Effector memory CD8-positive, alpha-beta T cell (primary cell): ENCODE data around the gene SYNE2.

Experiments
- ATAC-seq: fragments of 150-1000 bp; cut with Tn5 transposase; replicated peaks from 2 replicates; pipeline ENCODE4 v1.10.0; 2021; ENCODE audit warnings: mild to moderate bottlenecking, moderate library complexity
- DNase-seq, 3 experiments: peaks; one replicate each; pipeline ENCODE4 v3.0.0; 2021
- H3K27ac Mint-ChIP-seq, 2 donors: one replicate each; pipeline ENCODE4 v1.8.0; 2022; ENCODE audit warnings: mild to moderate bottlenecking in 2 of 2, mixed read lengths in 2 of 2, moderate library complexity in 2 of 2
- H3K27me3 Mint-ChIP-seq, 2 donors: one replicate each; pipeline ENCODE4 v1.8.0; 2022; ENCODE audit warnings: mixed read lengths in 2 of 2
- H3K36me3 Mint-ChIP-seq: one replicate; pipeline ENCODE4 v1.8.0; 2022; ENCODE audit warnings: mild to moderate bottlenecking, moderate library complexity, mixed read lengths; ENCODE audit not compliant: insufficient read depth
- H3K4me1 Mint-ChIP-seq, 2 donors: one replicate each; pipeline ENCODE4 v1.8.0; 2022; ENCODE audit warnings: low read depth in 2 of 2, mixed read lengths in 2 of 2
- H3K4me3 Mint-ChIP-seq, 2 donors: one replicate each; pipeline ENCODE4 v1.8.0; 2022; ENCODE audit warnings: mild to moderate bottlenecking in 2 of 2, mixed read lengths in 2 of 2, moderate library complexity in 2 of 2
- H3K9me3 Mint-ChIP-seq, 2 donors: one replicate each; pipeline ENCODE4 v1.8.0; 2022; ENCODE audit warnings: mixed read lengths in 2 of 2

SYNE2 gene

GRCh38 chr14:64045091-64045490 is 192.3 kb downstream of the SYNE2 start:
- H3K36me3 Mint-ChIP-seq: peaks cover 41% of the 10 kb centered on the region
- no peak overlapping the region for H3K4me3 Mint-ChIP-seq
- peaks cover 7 to 9% of the 10 kb centered on the region in 2 donors for H3K4me1 Mint-ChIP-seq
- peaks cover 0 to 11% of the 10 kb centered on the region in 2 donors for H3K9me3 Mint-ChIP-seq
- no peak for ATAC-seq
- H3K27ac Mint-ChIP-seq: peak overlapping the region in 1 of 2 donors; percentile 13
- no peak for DNase-seq
- H3K27me3 Mint-ChIP-seq: no peaks in the 10 kb centered on the region

GRCh38 chr14:64049616-64050381 is 197.0 kb downstream of the SYNE2 start:
- ATAC-seq: no peak
- Mint-ChIP-seq H3K27ac (no peak overlapping the region), H3K4me1 (peaks cover 4 to 5% of the 10 kb centered on the region in 2 donors), H3K9me3 (no peaks in the 10 kb centered on the region), H3K36me3 (peaks cover 72% of the 10 kb centered on the region), H3K27me3 (no peaks in the 10 kb centered on the region), H3K4me3 (no peak overlapping the region)
- no peak for DNase-seq

GRCh38 chr14:64053694-64054669 is 201.2 kb downstream of the SYNE2 start:
- ATAC-seq (no peak), DNase-seq (no peak)
- no peak overlapping the region for H3K4me3 Mint-ChIP-seq
- no peaks in the 10 kb centered on the region for H3K27me3 Mint-ChIP-seq
- no peaks in the 10 kb centered on the region for H3K9me3 Mint-ChIP-seq
- peak overlapping the region in 1 of 2 donors; percentile 79 for H3K27ac Mint-ChIP-seq
- peaks cover 74% of the 10 kb centered on the region for H3K36me3 Mint-ChIP-seq
- peaks cover 7 to 14% of the 10 kb centered on the region in 2 donors for H3K4me1 Mint-ChIP-seq

- Mint-ChIP-seq H3K9me3 (no peaks in the 10 kb centered on the region), H3K27ac (peak overlapping the region; percentile 50 to 89), H3K36me3 (peaks cover 55% of the 10 kb centered on the region), H3K27me3 (no peaks in the 10 kb centered on the region), H3K4me3 (no peak overlapping the region), H3K4me1 (peaks cover 20 to 25% of the 10 kb centered on the region in 2 donors)
- ATAC-seq: no peak
- DNase-seq: no peak
Observed at GRCh38 chr14:64059454-64060198, 206.8 kb downstream of the SYNE2 start.

- Mint-ChIP-seq H3K9me3 (no peaks in the 10 kb centered on the region), H3K36me3 (peaks cover 56% of the 10 kb centered on the region), H3K27ac (peak overlapping the region in 1 of 2 donors; percentile 89), H3K27me3 (no peaks in the 10 kb centered on the region), H3K4me3 (no peak overlapping the region), H3K4me1 (peaks cover 20 to 25% of the 10 kb centered on the region in 2 donors)
- DNase-seq: no peak
- no peak for ATAC-seq
Observed at GRCh38 chr14:64060199-64060545, 207.4 kb downstream of the SYNE2 start.

- no peak overlapping the region for H3K4me3 Mint-ChIP-seq
- no peaks in the 10 kb centered on the region for H3K27me3 Mint-ChIP-seq
- peak overlapping the region in 1 of 2 donors; percentile 82 for H3K27ac Mint-ChIP-seq
- peaks cover 55% of the 10 kb centered on the region for H3K36me3 Mint-ChIP-seq
- DNase-seq: peak in 1 of 3 experiments; percentile 5
- H3K9me3 Mint-ChIP-seq: no peaks in the 10 kb centered on the region
- ATAC-seq: no peak
- peaks cover 20 to 25% of the 10 kb centered on the region in 2 donors for H3K4me1 Mint-ChIP-seq
Observed at GRCh38 chr14:64060648-64061096, 207.9 kb downstream of the SYNE2 start.

GRCh38 chr14:64061115-64061514 is 208.3 kb downstream of the SYNE2 start:
- H3K36me3 Mint-ChIP-seq: peaks cover 56% of the 10 kb centered on the region
- ATAC-seq: no peak

GRCh38 chr14:64061706-64062105 is 208.9 kb downstream of the SYNE2 start:
- Mint-ChIP-seq H3K9me3 (no peaks in the 10 kb centered on the region), H3K27ac (peak overlapping the region in 1 of 2 donors; percentile 82), H3K4me3 (no peak overlapping the region), H3K27me3 (no peaks in the 10 kb centered on the region), H3K36me3 (peaks cover 58% of the 10 kb centered on the region), H3K4me1 (peaks cover 17 to 25% of the 10 kb centered on the region in 2 donors)
- no peak for ATAC-seq
- no peak for DNase-seq

More at GRCh38 chr14:64061115-64061514, 208.3 kb downstream of the SYNE2 start:
- Mint-ChIP-seq H3K27me3 (no peaks in the 10 kb centered on the region), H3K9me3 (no peaks in the 10 kb centered on the region), H3K4me3 (no peak overlapping the region), H3K4me1 (peaks cover 20 to 25% of the 10 kb centered on the region in 2 donors), H3K27ac (peak overlapping the region in 1 of 2 donors; percentile 82)
- no peak for DNase-seq

- Mint-ChIP-seq H3K9me3 (no peaks in the 10 kb centered on the region), H3K27ac (no peak overlapping the region), H3K4me3 (no peak overlapping the region), H3K4me1 (peaks cover 17 to 20% of the 10 kb centered on the region in 2 donors), H3K27me3 (no peaks in the 10 kb centered on the region), H3K36me3 (peaks cover 60% of the 10 kb centered on the region)
- ATAC-seq (no peak), DNase-seq (no peak)
Observed at GRCh38 chr14:64062381-64063115, 209.7 kb downstream of the SYNE2 start.

- Mint-ChIP-seq H3K4me3 (no peak overlapping the region), H3K4me1 (peaks cover 9 to 10% of the 10 kb centered on the region in 2 donors), H3K27ac (no peak overlapping the region), H3K36me3 (peaks cover 68% of the 10 kb centered on the region), H3K9me3 (no peaks in the 10 kb centered on the region), H3K27me3 (no peaks in the 10 kb centered on the region)
- no peak for ATAC-seq
- no peak for DNase-seq
Observed at GRCh38 chr14:64064447-64064846, 211.6 kb downstream of the SYNE2 start.

GRCh38 chr14:64069634-64070359 is 217.0 kb downstream of the SYNE2 start:
- Mint-ChIP-seq H3K27me3 (no peaks in the 10 kb centered on the region), H3K4me1 (no peaks in the 10 kb centered on the region), H3K9me3 (no peaks in the 10 kb centered on the region), H3K4me3 (no peak overlapping the region), H3K36me3 (peaks cover 89% of the 10 kb centered on the region), H3K27ac (peak overlapping the region; percentile 5 to 76)
- DNase-seq: no peak
- ATAC-seq: no peak
